SJSA1 (cell line): ENCODE results near the gene DDX47. TPM values are rescaled to one million over a fixed set of nuclear protein-coding genes. Genes with fewer than 3 reads are reported as not detected.
"Not testable (repeated sequence)": the region's sequence is repeated elsewhere in the genome, so short reads cannot be mapped to it uniquely, and the experiment has no call there.

ENCODE experiments used
- DNase-seq, 2 experiments: peaks; one replicate each; pipeline ENCODE4 v3.0.0-alpha.2; 2015 to 2020; ENCODE audit warnings: low spot score in 2 of 2, low read depth in 1 of 2
- H3K27ac ChIP-seq: fragments of 250-450 bp; sonication (Bioruptor Pico); 2 replicates; pipeline ENCODE4 v1.5.1; 2020; ENCODE audit warnings: mild to moderate bottlenecking, moderate library complexity
- H3K27me3 ChIP-seq: fragments of 250-450 bp; sonication (Bioruptor Pico); replicated peaks from 2 replicates; pipeline ENCODE4 v1.5.1; 2020; ENCODE audit warnings: mild to moderate bottlenecking, moderate library complexity
- H3K36me3 ChIP-seq: fragments of 250-450 bp; sonication (Bioruptor Pico); 2 replicates; pipeline ENCODE4 v1.5.1; 2020; ENCODE audit warnings: mild to moderate bottlenecking
- H3K4me1 ChIP-seq: fragments of 250-450 bp; sonication (Bioruptor Pico); replicated peaks from 2 replicates; pipeline ENCODE4 v1.6.1; 2021; ENCODE audit warnings: mild to moderate bottlenecking
- H3K4me3 ChIP-seq: fragments of 250-450 bp; sonication (Bioruptor Pico); 2 replicates; pipeline ENCODE4 v1.5.1; 2020; ENCODE audit warnings: mild to moderate bottlenecking
- H3K9me3 ChIP-seq: fragments of 250-450 bp; sonication (Bioruptor Pico); replicated peaks from 2 replicates; pipeline ENCODE4 v1.5.1; 2020; ENCODE audit warnings: mild to moderate bottlenecking
- total RNA-seq: library from RNA; depleted of rRNA; stranded (reverse); fragments of >200 nt; shearing (Covaris generic); gene quantifications from 2 replicates; pipeline ENCODE4 v1.2.3, GENCODE V29; 2014

The DDX47 gene
- total RNA-seq, 1 experiment from 2014 or later, result 148 TPM

DNA sequence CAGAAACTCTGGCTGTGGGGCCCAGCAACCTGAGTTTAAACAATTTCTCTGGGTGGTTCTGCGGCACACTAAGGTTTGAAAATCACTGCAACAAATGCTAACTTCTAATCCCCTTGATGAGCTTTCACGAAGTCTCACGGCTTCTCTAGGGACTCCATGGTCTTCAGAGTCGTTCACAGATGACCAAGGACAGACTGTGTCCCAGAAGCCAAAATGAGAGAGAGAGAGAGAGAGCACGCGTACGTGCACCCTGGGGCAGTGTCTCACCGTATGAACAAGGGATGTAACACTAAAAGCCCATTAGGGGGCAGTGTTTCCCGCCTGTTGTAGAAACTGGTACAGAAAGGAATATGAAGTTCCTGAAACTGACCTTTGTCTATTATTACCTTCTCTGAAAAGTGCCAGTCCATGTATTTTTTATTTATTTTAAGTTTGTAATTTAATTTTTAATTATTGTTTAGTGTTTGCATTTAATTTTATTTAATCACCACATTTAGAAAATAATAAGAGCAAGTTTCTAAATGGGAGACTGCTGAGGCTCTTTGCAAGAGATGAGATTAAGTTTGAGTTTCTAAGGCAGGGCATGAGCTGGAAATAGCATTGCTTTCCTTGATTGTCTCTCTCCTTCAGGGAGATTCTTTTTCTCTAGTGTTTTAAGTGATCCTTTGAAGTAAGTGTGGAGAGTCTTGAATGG is 24.3 kb upstream of the DDX47 start:
- DNase-seq, result peak; percentile 51 to 69
- peaks cover 19% of the 10 kb centered on the region for H3K4me1 ChIP-seq
- no peaks in the 10 kb centered on the region for H3K9me3 ChIP-seq
- no peak overlapping the region for H3K4me3 ChIP-seq
- H3K27me3 ChIP-seq, result no peaks in the 10 kb centered on the region
- H3K27ac ChIP-seq, result no peak overlapping the region
- no peaks in the 10 kb centered on the region for H3K36me3 ChIP-seq

DNA sequence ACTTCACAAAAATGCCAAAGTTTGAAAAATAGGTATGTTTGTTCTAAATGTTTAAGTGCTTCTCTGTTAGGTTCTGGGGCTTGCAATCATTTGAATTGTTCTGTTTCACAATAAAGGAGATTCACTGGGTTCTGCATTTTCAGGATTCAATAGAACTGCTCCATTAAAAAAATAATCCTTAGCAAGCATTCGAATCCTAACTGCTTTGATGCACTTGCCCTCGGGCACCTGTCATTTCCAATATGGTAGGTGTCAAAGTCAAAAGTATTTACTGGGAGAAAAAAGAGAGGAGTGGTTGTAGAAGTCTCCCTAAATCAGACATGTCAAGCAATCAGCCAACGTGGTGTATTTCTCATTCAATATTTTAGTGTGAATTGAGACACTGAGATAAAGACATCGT is 22.2 kb upstream of the DDX47 start:
- Histone ChIP-seq H3K4me3 (no peak overlapping the region), H3K9me3 (no peaks in the 10 kb centered on the region), H3K27me3 (no peaks in the 10 kb centered on the region), H3K27ac (no peak overlapping the region), H3K36me3 (no peaks in the 10 kb centered on the region), H3K4me1 (peaks cover 19% of the 10 kb centered on the region)
- no peak for DNase-seq

DNA sequence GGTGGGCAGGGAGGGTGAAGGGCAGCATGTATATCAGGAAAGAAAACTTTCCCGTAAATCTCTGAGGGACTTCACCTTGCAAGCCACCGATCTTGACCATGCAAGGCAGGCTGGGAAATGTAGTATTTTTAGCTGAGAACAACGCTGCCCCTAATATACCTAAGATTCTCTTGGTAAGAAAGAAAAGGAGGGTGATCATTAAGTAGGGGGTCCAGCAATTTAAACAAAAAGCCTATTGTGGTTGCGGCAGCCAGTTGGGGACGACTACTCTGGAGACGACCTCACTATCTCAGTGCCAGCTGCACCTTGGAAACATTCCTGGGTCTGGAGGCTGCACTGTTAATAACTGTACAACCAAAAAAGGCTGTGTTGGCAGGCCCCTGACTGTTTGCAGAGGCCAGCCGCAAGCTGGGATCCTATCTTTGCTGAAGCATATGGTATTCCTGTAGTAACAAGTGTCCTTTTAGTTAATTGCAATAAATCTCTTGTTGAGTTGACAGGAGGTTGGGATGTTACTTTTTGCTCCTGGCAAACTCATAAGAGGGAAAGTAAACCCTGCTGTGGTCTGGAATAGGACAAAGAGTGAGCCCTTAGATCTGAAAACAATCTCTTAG is 21.3 kb upstream of the DDX47 start:
- no peak for DNase-seq
- H3K4me3 ChIP-seq, result no peak overlapping the region
- no peaks in the 10 kb centered on the region for H3K36me3 ChIP-seq
- no peaks in the 10 kb centered on the region for H3K27me3 ChIP-seq
- no peaks in the 10 kb centered on the region for H3K9me3 ChIP-seq
- H3K4me1 ChIP-seq, result peaks cover 12% of the 10 kb centered on the region
- no peak overlapping the region for H3K27ac ChIP-seq

DNA sequence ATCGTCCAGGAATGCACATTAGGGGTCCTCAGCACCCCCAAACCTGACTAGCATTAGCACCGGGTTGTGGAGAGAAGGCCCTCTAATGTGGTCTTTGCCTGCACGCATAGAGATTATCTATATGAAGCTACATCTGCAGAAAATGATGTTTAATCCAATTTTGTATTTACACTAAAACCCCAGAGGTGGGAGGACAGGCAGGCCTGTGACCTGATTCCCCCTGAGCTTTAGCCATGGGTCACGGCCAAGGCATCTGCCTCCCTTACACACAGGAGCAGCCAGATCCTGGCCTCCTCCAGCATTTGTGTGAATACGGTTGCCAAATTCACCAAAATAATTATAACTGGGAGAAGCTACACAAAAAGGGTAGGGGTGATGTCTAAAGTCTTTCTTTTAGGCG is 20.7 kb upstream of the DDX47 start:
- Histone ChIP-seq H3K36me3 (no peaks in the 10 kb centered on the region), H3K4me1 (peaks cover 6% of the 10 kb centered on the region), H3K4me3 (no peak overlapping the region), H3K27me3 (no peaks in the 10 kb centered on the region), H3K27ac (no peak overlapping the region), H3K9me3 (no peaks in the 10 kb centered on the region)
- DNase-seq, result no peak

DNA sequence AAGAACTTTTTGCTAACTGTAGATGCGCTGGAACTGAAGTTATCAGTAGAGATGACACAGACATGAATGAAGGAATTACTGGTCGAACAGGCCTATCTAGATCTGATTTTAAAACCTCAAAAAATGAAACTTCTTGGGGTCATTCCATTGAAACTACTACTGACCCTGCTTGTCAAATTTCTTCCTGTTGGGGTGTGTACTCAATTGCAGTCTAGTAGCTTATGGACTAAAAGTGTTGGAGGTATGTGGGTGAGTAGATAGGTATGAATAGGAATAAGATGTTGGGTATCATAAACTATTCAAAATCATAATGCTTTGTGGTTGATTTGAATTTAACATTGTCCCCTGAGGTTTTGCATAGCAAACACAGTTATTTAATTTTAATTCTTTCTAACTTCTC is 18.5 kb upstream of the DDX47 start:
- 0 out of 2 replicates have a peak, but pooled peaks cover 4% of the 10 kb centered on the region for H3K4me1 ChIP-seq

DNA sequence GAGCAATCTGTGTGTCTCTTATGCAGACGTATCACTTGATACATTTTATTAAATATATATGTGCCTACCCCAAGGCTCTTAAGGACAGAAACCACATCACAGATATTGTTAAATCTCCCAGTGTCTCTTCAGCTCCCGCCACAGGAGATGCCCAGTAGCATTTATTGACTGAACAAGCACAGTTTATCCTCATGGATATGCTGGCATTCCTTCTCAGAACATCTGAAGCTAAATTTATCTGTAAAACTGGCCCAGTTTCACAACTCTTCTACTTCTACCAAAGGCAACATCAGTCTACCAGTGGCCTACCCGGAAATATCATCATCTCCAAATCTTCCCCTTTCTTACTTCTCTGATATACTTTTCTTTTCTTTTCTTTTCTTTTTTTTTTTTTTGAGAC is 17.0 kb upstream of the DDX47 start:
- no peak for DNase-seq

More for the DNA sequence above, 18.5 kb upstream of the DDX47 start:
- Histone ChIP-seq H3K27ac (no peak overlapping the region), H3K27me3 (no peaks in the 10 kb centered on the region), H3K9me3 (0 out of 2 replicates have a peak, but pooled peaks cover 3% of the 10 kb centered on the region), H3K4me3 (no peak overlapping the region), H3K36me3 (no peaks in the 10 kb centered on the region)
- no peak for DNase-seq

DNA sequence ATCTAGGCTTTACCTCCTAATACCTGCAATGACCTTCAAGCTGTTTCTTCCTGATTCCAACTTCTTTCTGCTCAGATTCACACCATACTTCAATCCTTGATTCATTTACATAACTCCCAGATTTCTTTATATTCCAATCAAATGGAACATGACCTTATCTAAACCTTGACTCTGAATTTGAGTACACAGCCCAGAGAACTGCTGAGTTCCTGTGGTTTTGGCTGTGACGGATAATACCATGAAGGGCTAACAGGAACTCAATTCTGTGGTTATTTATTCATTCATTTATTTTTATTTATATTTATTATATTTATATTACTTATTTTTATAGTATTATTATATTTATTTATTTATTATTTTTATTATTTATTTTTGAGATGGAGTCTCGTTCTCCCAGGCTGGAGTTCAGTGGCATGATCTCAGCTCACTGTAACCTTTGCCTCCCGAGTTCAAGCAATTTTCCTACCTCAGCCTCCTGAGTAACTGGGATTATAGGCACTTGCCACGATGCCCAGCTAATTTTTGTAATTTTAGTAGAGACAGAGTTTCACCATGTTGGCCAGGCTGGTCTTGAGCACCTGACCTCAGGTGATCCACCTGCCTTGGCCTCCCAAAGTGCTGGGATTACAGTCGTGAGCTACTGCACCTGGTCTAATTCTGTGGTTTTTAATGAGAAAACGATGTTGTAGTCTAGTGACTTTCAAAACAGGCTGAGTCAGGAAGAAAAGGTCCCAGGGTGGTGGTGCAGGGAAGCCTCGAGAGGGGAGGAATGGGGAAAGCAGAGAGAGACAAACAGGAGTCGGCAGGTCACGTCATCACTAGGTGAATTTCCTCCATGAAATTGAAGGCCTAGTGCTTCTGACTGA is 16.0 kb upstream of the DDX47 start:
- Histone ChIP-seq H3K36me3 (no peaks in the 10 kb centered on the region), H3K27me3 (no peaks in the 10 kb centered on the region), H3K9me3 (0 out of 2 replicates have a peak, but pooled peaks cover 3% of the 10 kb centered on the region), H3K4me3 (no peak overlapping the region), H3K27ac (no peak overlapping the region), H3K4me1 (no peaks in the 10 kb centered on the region)
- no peak for DNase-seq

More for the DNA sequence above, 17.0 kb upstream of the DDX47 start:
- Histone ChIP-seq H3K9me3 (0 out of 2 replicates have a peak, but pooled peaks cover 3% of the 10 kb centered on the region), H3K4me3 (no peak overlapping the region), H3K4me1 (0 out of 2 replicates have a peak, but pooled peaks cover 4% of the 10 kb centered on the region), H3K36me3 (no peaks in the 10 kb centered on the region), H3K27ac (no peak overlapping the region), H3K27me3 (no peaks in the 10 kb centered on the region)

DNA sequence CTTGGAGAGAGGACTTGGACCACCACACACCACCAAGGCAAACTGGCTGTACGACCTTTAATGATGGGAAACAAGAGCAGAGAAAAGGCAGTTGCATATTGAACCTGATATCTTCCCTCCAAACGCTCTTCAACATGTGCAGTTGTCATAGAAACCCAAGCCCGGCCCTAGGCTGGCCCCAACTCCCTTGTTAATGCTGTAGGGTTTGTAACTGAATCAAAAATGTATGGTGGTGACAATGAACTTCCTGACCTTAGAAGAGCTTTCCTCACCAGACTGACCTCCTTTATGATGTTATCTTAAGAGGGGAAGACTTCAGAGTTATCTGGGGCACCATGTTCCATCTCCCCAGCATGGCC is 15.4 kb upstream of the DDX47 start:
- Histone ChIP-seq H3K27me3 (no peaks in the 10 kb centered on the region), H3K4me3 (no peak overlapping the region), H3K27ac (no peak overlapping the region), H3K9me3 (0 out of 2 replicates have a peak, but pooled peaks cover 3% of the 10 kb centered on the region), H3K36me3 (no peaks in the 10 kb centered on the region), H3K4me1 (peaks cover 1% of the 10 kb centered on the region; the same call in 1 of the 2 replicates)
- DNase-seq, result no peak

DNA sequence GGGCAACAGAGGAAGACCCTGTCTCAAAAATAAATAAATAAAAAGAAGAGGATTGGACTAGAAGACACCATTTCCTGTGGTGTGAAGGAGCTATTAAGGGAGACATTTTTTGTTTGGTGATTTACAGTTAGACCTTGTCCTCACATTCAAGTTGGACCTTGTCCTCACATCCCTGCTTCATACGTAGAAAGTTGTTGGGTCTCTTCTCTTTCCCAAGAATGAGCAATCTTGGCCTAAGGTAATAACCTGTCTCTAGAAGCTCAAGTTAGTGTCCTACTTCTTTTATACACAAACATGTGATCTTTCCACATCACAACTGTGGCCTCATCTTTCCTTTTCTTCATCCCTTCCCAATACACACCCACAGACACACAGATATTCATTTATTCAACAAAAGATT is 14.7 kb upstream of the DDX47 start:
- Histone ChIP-seq H3K4me3 (no peak overlapping the region), H3K27me3 (no peaks in the 10 kb centered on the region), H3K27ac (no peak overlapping the region), H3K4me1 (peaks cover 8% of the 10 kb centered on the region), H3K9me3 (0 out of 2 replicates have a peak, but pooled peaks cover 3% of the 10 kb centered on the region), H3K36me3 (no peaks in the 10 kb centered on the region)
- no peak for DNase-seq

DNA sequence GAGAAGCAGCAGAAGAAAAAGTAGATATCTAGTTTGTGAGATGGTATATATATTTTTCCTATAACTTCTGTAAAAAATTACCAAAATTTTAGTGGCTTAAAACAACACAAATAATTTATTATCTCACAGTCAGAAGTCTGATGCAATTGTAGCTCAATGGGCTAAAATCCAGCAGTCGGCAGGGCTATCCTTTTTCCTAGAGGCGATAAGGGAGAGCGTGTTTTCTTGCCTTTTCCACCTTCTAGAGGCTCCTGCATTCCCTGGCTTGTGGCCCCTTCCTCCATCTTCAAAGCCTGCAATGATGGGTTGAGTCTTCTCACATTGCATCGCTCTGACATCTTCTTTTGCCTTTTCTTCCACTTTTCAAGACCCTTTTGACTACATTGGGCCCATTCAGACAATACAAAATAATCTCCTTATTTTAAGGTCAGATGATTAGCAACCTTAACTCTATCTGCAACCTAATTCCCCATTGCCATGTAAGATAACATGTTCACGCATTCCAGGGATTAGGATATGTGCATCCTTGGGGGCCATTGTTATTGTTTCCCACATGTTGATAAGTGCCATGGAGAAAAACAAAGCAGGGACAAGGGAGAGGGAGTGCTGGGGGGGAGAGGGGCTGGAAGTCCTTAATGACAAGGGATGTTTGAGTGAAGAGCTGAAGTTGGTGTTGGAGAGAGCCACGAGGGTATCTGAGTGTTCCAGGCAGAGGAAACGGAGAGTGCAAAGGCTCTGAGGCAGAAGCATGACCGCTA is 13.8 kb upstream of the DDX47 start:
- no peak overlapping the region for H3K27ac ChIP-seq
- no peak overlapping the region for H3K4me3 ChIP-seq
- DNase-seq, result no peak
- H3K36me3 ChIP-seq, result no peaks in the 10 kb centered on the region
- peaks cover 17% of the 10 kb centered on the region for H3K4me1 ChIP-seq
- H3K27me3 ChIP-seq, result no peaks in the 10 kb centered on the region
- 0 out of 2 replicates have a peak, but pooled peaks cover 3% of the 10 kb centered on the region for H3K9me3 ChIP-seq

DNA sequence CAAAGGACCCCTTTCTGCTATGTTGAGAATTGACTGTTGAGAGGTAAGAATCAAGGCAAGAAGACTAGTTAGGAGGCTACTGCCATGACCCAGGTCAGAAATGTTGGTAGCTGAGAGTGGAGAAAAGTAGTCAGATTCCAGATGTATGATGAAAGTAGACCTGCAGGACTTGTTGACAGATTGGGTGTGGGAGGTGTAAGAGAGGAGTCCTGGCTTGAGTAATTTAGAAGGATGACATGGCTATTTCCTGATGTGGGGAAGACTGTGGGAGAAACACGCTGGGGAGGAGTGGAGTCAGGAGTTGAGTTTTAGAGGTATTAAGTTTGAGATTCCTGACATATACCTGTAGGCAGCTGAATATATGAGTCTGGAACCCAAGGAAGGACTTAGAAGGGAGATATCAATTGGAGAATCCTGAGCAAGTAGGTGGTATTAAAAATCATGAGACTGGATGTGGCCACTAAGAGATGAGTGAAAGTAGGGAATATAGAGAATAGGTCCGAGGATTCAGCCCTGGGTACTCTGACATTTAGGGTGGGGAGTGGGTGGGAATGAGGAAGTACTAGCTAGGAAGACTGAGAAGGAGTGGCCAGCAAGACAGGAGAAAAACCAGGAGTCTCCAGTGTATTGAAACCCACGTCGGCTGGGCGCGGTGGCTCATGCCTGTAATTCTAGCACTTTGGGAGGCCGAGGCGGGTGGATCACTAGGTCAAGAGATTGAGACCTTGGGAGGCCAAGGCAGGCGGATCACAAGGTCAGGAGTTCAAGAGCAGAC is 12.6 kb upstream of the DDX47 start:
- Histone ChIP-seq H3K27ac (no peak overlapping the region), H3K27me3 (no peaks in the 10 kb centered on the region), H3K36me3 (no peaks in the 10 kb centered on the region), H3K4me3 (no peak overlapping the region), H3K9me3 (0 out of 2 replicates have a peak, but pooled peaks cover 3% of the 10 kb centered on the region), H3K4me1 (peaks cover 26% of the 10 kb centered on the region)
- DNase-seq, result no peak

DNA sequence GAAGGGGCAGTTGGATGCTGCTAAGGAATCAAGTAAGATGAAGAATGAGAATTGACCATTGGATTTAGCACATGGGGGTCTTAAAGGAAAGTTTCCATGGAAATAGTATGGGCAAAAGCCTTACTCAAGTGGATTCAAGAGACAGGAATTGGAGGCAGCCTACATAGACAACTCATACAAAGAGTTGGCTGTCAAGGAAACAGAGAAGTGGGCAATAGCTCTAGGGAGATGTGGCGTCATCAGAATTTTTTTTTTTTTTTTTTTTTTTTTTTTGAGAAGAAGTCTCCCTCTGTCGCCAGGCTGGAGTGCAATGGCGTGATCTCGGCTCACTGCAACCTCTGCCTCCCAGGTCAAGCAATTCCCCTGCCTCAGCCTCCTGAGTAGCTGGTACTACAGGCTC is 11.5 kb upstream of the DDX47 start:
- H3K9me3 ChIP-seq, H3K27ac ChIP-seq, H3K4me3 ChIP-seq, H3K27me3 ChIP-seq, H3K36me3 ChIP-seq, DNase-seq: not testable (repeated sequence)
- H3K4me1 ChIP-seq, result peaks cover 26% of the 10 kb centered on the region

DNA sequence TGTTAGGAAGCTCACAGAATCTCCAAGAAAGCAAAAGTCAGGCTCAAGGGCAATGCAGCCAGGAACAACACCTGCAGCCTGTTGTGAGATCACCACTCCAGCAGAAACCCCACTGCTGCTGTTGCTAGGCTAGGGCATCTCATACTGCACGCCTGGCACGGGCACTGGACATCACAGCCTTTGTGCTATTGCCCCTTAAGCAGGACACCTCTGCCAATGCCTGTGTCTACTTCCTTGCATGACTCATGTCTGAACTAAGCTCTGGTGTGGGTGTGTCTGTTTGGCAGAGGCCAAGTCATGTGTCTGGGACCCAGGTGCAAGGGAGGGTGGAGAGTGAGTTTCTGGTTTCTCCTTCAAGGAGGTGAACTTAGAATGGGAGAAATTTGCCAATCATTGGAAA is 10.0 kb upstream of the DDX47 start:
- Histone ChIP-seq H3K9me3 (0 out of 2 replicates have a peak, but pooled peaks cover 3% of the 10 kb centered on the region), H3K27ac (no peak overlapping the region), H3K36me3 (no peaks in the 10 kb centered on the region), H3K4me3 (no peak overlapping the region), H3K27me3 (no peaks in the 10 kb centered on the region), H3K4me1 (peaks cover 40% of the 10 kb centered on the region)
- peak; percentile 58 to 75 for DNase-seq
